Measurements from ENCODE around the gene SNRNP25. TPM values are rescaled to one million over a fixed set of nuclear protein-coding genes. Genes with fewer than 3 reads are reported as not detected.

SNRNP25 gene
- total RNA-seq, 1 experiment from 2014 or later, result 57.0 TPM

- DNase-seq (ENCODE audit: low spot score), result no peak
- in situ Hi-C loops (cut with HindIII; ENCODE audit: low sequenced_read_pairs), result no loop called here
Observed at GRCh38 chr16:89391-90302, 36.0 kb downstream of the SNRNP25 start.

GRCh38 chr16:91484-91883 is 37.9 kb downstream of the SNRNP25 start:
- peak; percentile 86 for DNase-seq (ENCODE audit: low spot score)
- in situ Hi-C loops (cut with HindIII; ENCODE audit: low sequenced_read_pairs), result no loop called here

GRCh38 chr16:92431-93339 is 39.1 kb downstream of the SNRNP25 start:
- in situ Hi-C loops (cut with HindIII; ENCODE audit: low sequenced_read_pairs), result no loop called here
- DNase-seq (ENCODE audit: low spot score), result no peak

- in situ Hi-C loops (cut with HindIII; ENCODE audit: low sequenced_read_pairs), result no loop called here
- no peak for DNase-seq (ENCODE audit: low spot score)
Observed at GRCh38 chr16:94918-95265, 41.3 kb downstream of the SNRNP25 start.

GRCh38 chr16:96935-97381 is 43.3 kb downstream of the SNRNP25 start:
- DNase-seq (ENCODE audit: low spot score), result peak; percentile 78
- in situ Hi-C loops (cut with HindIII; ENCODE audit: low sequenced_read_pairs), result no loop called here

GRCh38 chr16:97822-98221 is 44.2 kb downstream of the SNRNP25 start:
- no peak for DNase-seq (ENCODE audit: low spot score)
- in situ Hi-C loops (cut with HindIII; ENCODE audit: low sequenced_read_pairs), result no loop called here

GRCh38 chr16:100989-101388 is 47.4 kb downstream of the SNRNP25 start:
- in situ Hi-C loops (cut with HindIII; ENCODE audit: low sequenced_read_pairs), result no loop called here
- DNase-seq (ENCODE audit: low spot score), result no peak

- DNase-seq (ENCODE audit: low spot score), result no peak
- in situ Hi-C loops (cut with HindIII; ENCODE audit: low sequenced_read_pairs), result no loop called here
Observed at GRCh38 chr16:101586-101985, 48.0 kb downstream of the SNRNP25 start.

- in situ Hi-C loops (cut with HindIII; ENCODE audit: low sequenced_read_pairs), result no loop called here
- peak; percentile 30 for DNase-seq (ENCODE audit: low spot score)
Observed at GRCh38 chr16:102060-102855, 48.6 kb downstream of the SNRNP25 start.

- no peak for DNase-seq (ENCODE audit: low spot score)
- in situ Hi-C loops (cut with HindIII; ENCODE audit: low sequenced_read_pairs), result no loop called here
Observed at GRCh38 chr16:104355-104754, 50.7 kb downstream of the SNRNP25 start.

- in situ Hi-C loops (cut with HindIII; ENCODE audit: low sequenced_read_pairs), result no loop called here
- no peak for DNase-seq (ENCODE audit: low spot score)
Observed at GRCh38 chr16:104928-105327, 51.3 kb downstream of the SNRNP25 start.

- no peak for DNase-seq (ENCODE audit: low spot score)
- in situ Hi-C loops (cut with HindIII; ENCODE audit: low sequenced_read_pairs), result no loop called here
Observed at GRCh38 chr16:105521-105920, 51.9 kb downstream of the SNRNP25 start.

GRCh38 chr16:106623-107324 is 53.1 kb downstream of the SNRNP25 start:
- DNase-seq (ENCODE audit: low spot score), result peak; percentile 90
- in situ Hi-C loops (cut with HindIII; ENCODE audit: low sequenced_read_pairs), result no loop called here

Other genes with a start within 250 kb of the SNRNP25 start
- 19.2 and 36.9 TPM in 2 replicates for gene POLR3K, start 220 bp upstream of the SNRNP25 start, total RNA-seq (2014; rRNA removed; shearing (Covaris generic))
- gene RHBDF1, start 18.8 kb downstream of the SNRNP25 start, total RNA-seq (2014; rRNA removed; shearing (Covaris generic)), result 21.4 and 24.9 TPM in 2 replicates
- gene MPG, start 24.4 kb downstream of the SNRNP25 start, total RNA-seq (2014; rRNA removed; shearing (Covaris generic)), result 158 and 323 TPM in 2 replicates
- gene NPRL3, start 84.8 kb downstream of the SNRNP25 start, total RNA-seq (2014; rRNA removed; shearing (Covaris generic)), result 4.5 and 11.2 TPM in 2 replicates
- not detected in 2 replicates for gene HBZ, start 98.8 kb downstream of the SNRNP25 start, total RNA-seq (2014; rRNA removed; shearing (Covaris generic))
- not detected in 2 replicates for gene HBM, start 112.2 kb downstream of the SNRNP25 start, total RNA-seq (2014; rRNA removed; shearing (Covaris generic))
- not detected in 2 replicates for gene HBA2, start 119.0 kb downstream of the SNRNP25 start, total RNA-seq (2014; rRNA removed; shearing (Covaris generic))
- not detected in 2 replicates for gene HBA1, start 122.9 kb downstream of the SNRNP25 start, total RNA-seq (2014; rRNA removed; shearing (Covaris generic))
- 1.1 and 19.9 TPM in 2 replicates for gene HBQ1, start 126.6 kb downstream of the SNRNP25 start, total RNA-seq (2014; rRNA removed; shearing (Covaris generic))
- gene LUC7L, start 175.6 kb downstream of the SNRNP25 start, total RNA-seq (2014; rRNA removed; shearing (Covaris generic)), result 45.8 and 56.7 TPM in 2 replicates
- 70.3 and 97.6 TPM in 2 replicates for gene FAM234A, start 181.0 kb downstream of the SNRNP25 start, total RNA-seq (2014; rRNA removed; shearing (Covaris generic))
- gene RGS11, start 222.1 kb downstream of the SNRNP25 start, total RNA-seq (2014; rRNA removed; shearing (Covaris generic)), result 0.37 TPM in 1 of 2 replicates, not detected in the other
- 2.6 and 12.2 TPM in 2 replicates for gene ARHGDIG, start 226.8 kb downstream of the SNRNP25 start, total RNA-seq (2014; rRNA removed; shearing (Covaris generic))
- gene PDIA2, start 229.3 kb downstream of the SNRNP25 start, total RNA-seq (2014; rRNA removed; shearing (Covaris generic)), result not detected in 2 replicates